T47D (cell line): ENCODE results near the gene IGSF6.
A peak's percentile ranks its signal among the peaks of the same experiment; 100 is the strongest.
"Not testable (repeated sequence)": the region's sequence is repeated elsewhere in the genome, so short reads cannot be mapped to it uniquely, and the experiment has no call there.

Experiments used
- DNase-seq, 2 experiments: peaks; one replicate each; pipeline versions ENCODE4 v3.0.0 to v3.0.0-alpha.2; 2011 to 2012; ENCODE audit warnings: low read depth in 1 of 2, low spot score in 1 of 2
- JUND ChIP-seq: IDR thresholded peaks from 2 replicates; pipeline ENCODE4 v1.6.1; 2012; ENCODE audit warnings: low read depth
- in situ Hi-C: cut with HindIII; loops from 2 replicates; pipeline ENCODE4 v1.10.0; 2016; ENCODE audit warnings: low sequenced_read_pairs, low pct_unique_long_range_greater_than_20kb

The IGSF6 gene

GRCh38 chr16:21652453-21652852 is at the start of gene IGSF6:
Gene IGSF6 (minus strand): TSS chr16:21652608. CDS start chr16:21652598, 10 bp downstream.
- DNase-seq: no peak
- in situ Hi-C loops: no loop called here
- TF ChIP-seq JUND: no peak

GRCh38 chr16:21701271-21701670 is 48.9 kb upstream of the IGSF6 start:
- no peak for TF ChIP-seq JUND
- DNase-seq: no peak
- in situ Hi-C loops: no loop called here

GRCh38 chr16:21698169-21699032 is 46.0 kb upstream of the IGSF6 start:
- no peak for DNase-seq
- TF ChIP-seq JUND: no peak
- in situ Hi-C loops: no loop called here

- in situ Hi-C loops: no loop called here
- TF ChIP-seq JUND: no peak
Observed at GRCh38 chr16:21697032-21697431, 44.6 kb upstream of the IGSF6 start.

GRCh38 chr16:21694609-21695008 is 42.2 kb upstream of the IGSF6 start:
- in situ Hi-C loops: no loop called here
- DNase-seq: no peak
- no peak for TF ChIP-seq JUND

More at GRCh38 chr16:21697032-21697431, 44.6 kb upstream of the IGSF6 start:
- no peak for DNase-seq

GRCh38 chr16:21690967-21691366 is 38.6 kb upstream of the IGSF6 start:
- DNase-seq, in situ Hi-C loops: not testable (repeated sequence)

- no peak for TF ChIP-seq JUND
- no peak for DNase-seq
- in situ Hi-C loops: no loop called here
Observed at GRCh38 chr16:21689107-21689506, 36.7 kb upstream of the IGSF6 start.

GRCh38 chr16:21685034-21685455 is 32.6 kb upstream of the IGSF6 start:
- in situ Hi-C loops: no loop called here
- no peak for TF ChIP-seq JUND
- DNase-seq: peak in 1 of 2 experiments; percentile 10

- no peak for TF ChIP-seq JUND
- peak in 1 of 2 experiments; percentile 22 for DNase-seq
Observed at GRCh38 chr16:21684199-21684598, 31.8 kb upstream of the IGSF6 start.

GRCh38 chr16:21683184-21683583 is 30.8 kb upstream of the IGSF6 start:
- no peak for TF ChIP-seq JUND
- in situ Hi-C loops: no loop called here

More at GRCh38 chr16:21684199-21684598, 31.8 kb upstream of the IGSF6 start:
- in situ Hi-C loops: no loop called here

GRCh38 chr16:21680714-21681113 is 28.3 kb upstream of the IGSF6 start:
- in situ Hi-C loops, DNase-seq: not testable (repeated sequence)

More at GRCh38 chr16:21683184-21683583, 30.8 kb upstream of the IGSF6 start:
- DNase-seq: no peak

- in situ Hi-C loops: not testable (repeated sequence)
Observed at GRCh38 chr16:21674456-21674855, 22.0 kb upstream of the IGSF6 start.

GRCh38 chr16:21673469-21673868 is 21.1 kb upstream of the IGSF6 start:
- TF ChIP-seq JUND: no peak
- in situ Hi-C loops: no loop called here
- no peak for DNase-seq

More at GRCh38 chr16:21674456-21674855, 22.0 kb upstream of the IGSF6 start:
- DNase-seq: not testable (repeated sequence)
